TTC549 (cell line): Measurements from ENCODE around the gene PGBD1.
A peak's percentile ranks its signal among the peaks of the same experiment; 100 is the strongest.

ENCODE experiments used
- FAIRE-seq: peaks from 2 replicates; lab custom pipeline; 2012; peaks lifted over from hg19 to GRCh38; lab: Jason Lieb, UNC

The PGBD1 gene, protein sequence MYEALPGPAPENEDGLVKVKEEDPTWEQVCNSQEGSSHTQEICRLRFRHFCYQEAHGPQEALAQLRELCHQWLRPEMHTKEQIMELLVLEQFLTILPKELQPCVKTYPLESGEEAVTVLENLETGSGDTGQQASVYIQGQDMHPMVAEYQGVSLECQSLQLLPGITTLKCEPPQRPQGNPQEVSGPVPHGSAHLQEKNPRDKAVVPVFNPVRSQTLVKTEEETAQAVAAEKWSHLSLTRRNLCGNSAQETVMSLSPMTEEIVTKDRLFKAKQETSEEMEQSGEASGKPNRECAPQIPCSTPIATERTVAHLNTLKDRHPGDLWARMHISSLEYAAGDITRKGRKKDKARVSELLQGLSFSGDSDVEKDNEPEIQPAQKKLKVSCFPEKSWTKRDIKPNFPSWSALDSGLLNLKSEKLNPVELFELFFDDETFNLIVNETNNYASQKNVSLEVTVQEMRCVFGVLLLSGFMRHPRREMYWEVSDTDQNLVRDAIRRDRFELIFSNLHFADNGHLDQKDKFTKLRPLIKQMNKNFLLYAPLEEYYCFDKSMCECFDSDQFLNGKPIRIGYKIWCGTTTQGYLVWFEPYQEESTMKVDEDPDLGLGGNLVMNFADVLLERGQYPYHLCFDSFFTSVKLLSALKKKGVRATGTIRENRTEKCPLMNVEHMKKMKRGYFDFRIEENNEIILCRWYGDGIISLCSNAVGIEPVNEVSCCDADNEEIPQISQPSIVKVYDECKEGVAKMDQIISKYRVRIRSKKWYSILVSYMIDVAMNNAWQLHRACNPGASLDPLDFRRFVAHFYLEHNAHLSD

DNA sequence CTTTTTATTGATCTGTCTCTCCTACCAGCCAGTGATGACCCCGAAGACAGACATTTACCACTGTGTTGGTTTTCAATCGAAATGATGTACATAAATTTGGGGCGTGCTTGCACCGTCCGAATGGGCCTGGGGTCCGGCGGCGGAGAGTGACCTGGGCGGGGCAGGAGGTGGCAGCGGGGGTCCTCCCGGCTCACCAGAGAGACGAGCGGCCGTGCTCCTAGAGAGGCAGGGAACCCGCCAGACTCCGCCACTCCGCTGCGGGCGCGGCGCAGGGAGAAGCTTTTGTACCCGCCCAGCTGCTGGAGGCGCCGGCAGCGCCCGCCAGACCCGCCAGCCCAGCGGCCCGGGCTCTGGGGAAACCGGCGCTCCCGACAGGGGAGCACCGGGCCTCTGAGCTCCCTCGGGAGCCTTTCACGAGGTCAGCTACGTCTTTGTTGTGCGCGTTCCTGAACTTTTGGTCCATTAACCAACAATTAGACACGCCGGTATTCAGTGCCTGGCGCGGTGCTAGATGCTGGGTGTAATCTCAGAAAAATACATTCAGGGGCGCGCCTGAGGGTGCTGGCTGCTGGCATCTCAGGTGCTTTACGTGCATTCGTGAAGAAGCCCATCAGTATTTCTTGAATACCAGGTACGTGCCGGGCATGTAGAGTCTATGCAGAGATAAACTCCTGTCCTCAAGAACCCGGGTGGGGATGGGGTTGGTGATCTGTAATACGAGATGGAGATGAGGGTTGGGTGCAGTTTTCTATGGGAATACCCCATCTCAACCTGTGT is at the start of gene PGBD1:
PGBD1 (plus strand) TSS at position 285 of the 777 bp plus-strand sequence. CDS start 2,242 bp downstream, outside the sequence.
- FAIRE-seq: no peak

GRCh38 chr6:28232785-28233184 is 48.6 kb upstream of the PGBD1 start:
- FAIRE-seq: no peak

DNA sequence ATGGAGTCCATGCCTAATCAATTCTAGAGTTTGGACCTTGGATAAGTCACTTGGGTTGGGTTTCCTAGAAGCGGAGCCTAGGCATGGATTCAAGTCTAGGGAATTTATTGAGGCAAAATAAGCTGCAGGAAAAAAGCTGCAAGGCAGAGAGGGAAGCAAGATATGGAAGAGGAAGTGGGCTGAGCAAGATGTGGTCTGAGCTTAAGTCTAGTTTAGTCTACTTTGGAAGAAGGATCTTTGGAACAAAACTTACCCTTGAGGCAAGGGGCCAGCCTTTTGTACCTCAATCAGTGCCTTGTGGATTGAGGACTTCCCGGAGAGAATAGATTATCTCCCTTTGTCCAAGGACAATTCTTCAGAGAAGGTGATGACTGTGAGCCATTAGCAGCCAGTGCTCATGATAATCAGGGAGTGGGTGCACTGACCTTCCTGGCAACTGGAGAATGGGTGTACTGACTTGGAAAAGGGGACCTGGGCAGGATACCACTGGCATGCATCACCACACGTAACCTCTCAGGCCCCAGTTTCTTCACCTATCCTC is 45.4 kb upstream of the PGBD1 start:
- FAIRE-seq: no peak

DNA sequence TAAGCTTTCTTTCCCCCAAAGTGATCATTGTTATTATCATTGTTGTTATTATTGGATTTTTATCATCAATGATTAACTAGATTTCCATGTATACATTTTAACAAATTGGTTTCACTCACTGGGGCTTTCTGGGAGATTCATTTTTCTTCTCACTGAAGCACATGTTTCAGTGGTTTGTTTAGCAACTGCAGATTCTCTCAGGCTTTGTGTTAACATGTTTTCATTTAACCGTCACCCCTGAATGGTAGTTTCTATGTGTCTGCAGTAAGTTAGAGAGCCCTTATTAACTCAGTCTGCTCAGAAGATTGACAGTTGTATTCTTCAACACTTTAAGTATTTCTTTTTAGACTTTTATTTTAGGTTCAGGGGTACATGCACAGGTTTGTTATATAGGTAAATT is 41.7 kb upstream of the PGBD1 start:
- no peak for FAIRE-seq

GRCh38 chr6:28240471-28240870 is 40.9 kb upstream of the PGBD1 start:
- FAIRE-seq: no peak

DNA sequence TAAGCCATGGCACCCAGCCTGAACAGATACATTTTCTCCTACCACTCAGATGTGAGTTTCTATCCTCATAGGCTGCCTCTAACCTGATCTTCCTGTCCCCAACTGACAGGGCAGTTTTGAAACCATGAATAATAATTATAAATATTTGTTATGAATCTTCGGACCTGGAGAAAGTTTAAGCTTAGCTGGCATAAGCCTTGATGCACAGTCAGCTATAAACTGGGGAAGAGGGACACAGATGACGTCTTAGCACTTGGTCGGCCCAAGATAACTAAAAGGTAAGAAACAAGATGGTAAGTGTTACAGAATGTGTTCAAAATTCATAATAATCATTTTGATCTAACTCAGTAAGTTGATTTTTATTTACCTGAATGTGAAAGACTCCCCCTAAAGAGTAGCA is 37.4 kb upstream of the PGBD1 start:
- FAIRE-seq: no peak

DNA sequence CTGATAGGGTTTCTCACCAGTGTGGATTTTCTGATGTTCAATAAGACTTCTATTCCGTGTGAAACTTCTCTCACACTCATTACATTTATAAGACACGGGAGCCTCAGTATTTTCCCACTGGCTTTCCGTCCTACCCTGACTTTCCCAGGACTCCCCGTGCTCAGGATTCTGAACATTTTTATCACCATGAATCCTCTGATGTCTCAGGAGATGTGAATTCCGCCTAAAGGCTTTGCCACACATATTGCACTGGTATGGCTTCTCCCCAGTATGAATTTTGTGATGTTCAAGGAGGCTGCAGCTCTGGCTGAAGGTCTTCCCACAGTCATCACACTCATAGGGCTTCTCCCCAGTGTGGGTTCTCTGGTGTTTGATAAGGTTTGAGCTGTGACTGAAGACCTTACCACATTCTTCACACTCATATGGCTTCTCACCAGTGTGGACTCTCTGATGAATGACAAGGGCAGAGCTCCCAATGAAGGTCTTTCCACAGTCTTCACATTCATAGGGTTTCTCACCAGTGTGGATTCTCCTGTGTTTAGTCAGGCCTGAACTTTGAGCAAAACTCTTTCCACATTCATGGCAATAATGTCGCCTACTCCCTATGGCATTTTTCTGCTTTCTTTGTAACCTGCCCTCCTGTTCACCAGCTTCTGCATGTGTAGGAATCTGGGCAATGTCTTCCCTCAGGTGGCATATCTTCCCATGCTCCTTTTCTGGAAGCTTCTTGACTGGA is 36.0 kb upstream of the PGBD1 start:
- FAIRE-seq: no peak

- no peak for FAIRE-seq
These were observed 32.5 kb upstream of the PGBD1 start for GRCh38 chr6:28248916-28249315.

DNA sequence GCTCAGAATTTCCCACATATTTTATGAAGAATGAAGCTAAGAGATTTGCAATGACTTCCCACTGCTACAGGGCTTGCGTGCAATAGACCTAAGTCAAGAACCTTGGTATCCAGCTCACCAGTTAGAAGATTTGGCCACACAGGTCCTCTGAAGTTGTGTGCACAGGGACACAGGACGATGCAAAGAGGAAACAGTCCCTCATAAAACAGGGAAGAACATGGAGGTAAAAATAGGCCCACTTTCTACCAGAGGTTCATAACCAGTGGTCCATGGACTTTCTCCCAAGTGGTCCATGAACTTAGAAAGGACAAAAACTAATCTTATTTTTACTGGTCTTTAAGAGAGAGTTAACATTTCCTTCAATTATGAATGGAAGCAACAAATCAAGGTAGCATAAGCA is 30.6 kb upstream of the PGBD1 start:
- no peak for FAIRE-seq

DNA sequence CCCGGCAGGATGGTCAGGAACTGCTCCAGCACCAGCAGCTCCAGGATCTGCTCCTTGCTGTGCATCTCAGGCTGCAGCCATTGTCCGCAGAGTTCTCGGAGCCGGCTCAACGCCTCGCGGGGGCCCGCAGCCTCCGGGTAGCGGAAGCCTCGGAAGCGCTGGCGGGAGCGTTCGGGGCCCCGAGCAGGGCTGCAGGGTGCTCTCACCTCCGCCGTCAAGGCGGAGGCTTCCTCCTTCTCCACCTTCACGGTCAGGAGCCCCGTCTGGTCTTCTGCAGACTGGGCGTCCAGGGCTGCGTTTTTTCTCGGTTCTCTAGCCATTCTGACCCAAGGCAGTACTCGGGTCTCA is 29.7 kb upstream of the PGBD1 start:
- FAIRE-seq: no peak

DNA sequence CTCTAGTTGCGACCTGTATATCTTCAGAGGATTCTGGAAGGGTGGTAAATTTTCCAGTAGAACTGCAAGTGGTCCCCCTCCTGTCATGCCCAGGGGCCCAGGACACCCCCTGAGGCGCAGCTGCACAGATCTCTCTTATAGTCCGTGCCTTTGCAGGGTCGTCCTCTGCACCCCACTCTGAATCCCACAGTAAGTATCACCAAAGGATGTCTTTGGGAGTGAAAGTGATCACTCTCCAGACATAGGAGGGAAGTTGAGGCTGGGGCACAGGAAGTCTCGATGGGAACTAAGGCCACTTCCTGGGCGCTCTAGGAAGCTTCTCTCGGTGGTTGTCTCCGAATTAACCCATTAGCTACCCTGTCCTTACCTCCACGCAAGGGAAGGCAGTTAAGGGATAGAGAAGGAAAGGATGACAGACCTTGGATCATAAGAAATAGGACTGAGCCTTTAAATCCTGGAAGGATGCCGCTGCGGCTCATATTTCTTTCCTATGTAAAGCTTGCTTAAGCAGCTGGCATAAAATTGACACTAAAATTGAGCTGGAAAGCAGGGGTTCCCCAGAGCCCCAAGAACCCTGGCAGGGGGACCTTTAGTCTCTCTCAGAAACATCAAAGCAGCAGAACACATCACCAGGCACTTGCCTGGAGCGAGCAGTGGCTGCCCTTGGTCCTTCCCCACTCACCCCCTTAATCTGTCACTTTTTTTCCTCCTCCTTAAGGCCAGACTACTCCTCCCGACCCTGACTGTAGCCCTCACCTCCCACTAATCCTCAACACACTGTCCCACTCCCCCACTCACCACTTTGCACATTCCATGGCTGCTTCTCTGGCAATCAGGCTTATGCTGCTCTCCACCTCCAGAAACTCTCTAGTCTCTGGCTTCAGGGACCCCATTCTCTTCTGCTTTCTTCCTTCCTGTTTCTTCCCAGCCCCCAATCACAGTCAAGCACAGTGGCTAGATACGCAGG is 29.1 kb upstream of the PGBD1 start, which contains the start of gene ZKSCAN4:
ZKSCAN4 (minus strand) TSS at position 261 of the 967 bp plus-strand sequence. CDS start 289 bp downstream, outside the sequence.
- FAIRE-seq: peak; percentile 34

DNA sequence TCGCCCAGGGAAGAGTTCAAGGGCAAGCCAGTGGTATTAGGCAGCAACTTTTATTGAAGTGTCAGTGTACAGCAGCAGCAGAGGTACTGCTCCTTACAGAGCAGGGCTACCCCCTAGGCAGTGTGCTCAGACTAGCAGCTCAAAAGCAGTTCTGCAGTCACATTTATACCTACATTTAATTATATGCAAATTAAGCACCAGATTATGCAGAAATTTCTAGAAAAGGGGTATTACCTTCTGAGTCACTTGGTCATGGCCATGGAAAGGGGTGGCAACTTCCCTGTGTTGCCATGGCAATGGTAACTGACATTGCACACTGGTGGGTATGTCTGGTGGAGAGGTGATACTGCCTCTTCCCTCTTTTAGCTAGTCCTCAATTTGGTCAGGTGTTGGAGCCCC is 27.3 kb upstream of the PGBD1 start:
- FAIRE-seq: no peak

DNA sequence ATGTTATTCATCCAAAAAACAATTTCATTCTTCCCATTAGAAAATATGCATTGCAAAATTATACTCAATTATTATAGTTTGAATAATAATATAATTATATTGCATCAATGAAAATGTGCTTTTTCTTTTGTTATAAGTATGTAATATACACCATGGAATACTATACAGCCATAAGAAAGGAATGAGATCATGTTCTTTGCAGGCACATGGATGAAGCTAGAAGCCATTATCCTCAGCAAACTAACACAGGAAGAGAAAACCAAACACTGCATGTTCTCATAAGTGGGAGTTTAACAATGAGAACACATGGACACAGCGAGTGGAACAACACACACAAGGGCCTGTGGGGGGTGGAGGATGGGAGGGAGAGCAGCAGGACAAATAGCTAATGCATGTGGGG is 24.3 kb upstream of the PGBD1 start:
- no peak for FAIRE-seq

GRCh38 chr6:28258877-28259777 is 22.2 kb upstream of the PGBD1 start, which contains the start of gene NKAPL:
Gene NKAPL (plus strand): TSS chr6:28259297. CDS start chr6:28259372, 75 bp downstream.
- FAIRE-seq: no peak

GRCh38 chr6:28263922-28264321 is 17.4 kb upstream of the PGBD1 start:
- FAIRE-seq: no peak

DNA sequence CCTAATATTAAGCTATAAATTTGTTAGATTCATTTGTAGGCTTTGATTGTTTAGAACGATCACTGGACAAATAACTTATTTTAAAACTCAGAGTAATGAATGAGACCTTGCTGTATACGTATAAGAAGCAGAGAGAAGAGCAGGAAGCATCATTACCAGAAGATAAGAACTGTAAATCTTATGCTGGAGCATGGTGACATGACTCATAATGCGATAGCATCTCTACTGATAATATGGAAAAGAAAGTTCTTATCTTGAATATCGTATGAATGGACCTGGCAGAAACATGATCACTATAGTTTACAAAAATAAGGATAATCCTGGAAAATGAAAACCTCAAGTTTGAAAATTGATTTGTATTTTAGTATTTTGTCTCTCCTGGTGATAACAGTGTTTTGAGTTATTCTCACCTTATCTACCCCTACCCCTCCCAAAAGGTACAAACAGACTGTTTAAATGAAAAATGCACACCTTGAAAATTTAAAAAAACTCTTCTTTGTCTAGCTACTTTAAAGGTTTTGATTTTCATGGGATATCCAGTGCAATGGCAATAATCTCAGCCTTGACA is 16.5 kb upstream of the PGBD1 start:
- FAIRE-seq: no peak

GRCh38 chr6:28266563-28266961 is 14.8 kb upstream of the PGBD1 start:
- no peak for FAIRE-seq

DNA sequence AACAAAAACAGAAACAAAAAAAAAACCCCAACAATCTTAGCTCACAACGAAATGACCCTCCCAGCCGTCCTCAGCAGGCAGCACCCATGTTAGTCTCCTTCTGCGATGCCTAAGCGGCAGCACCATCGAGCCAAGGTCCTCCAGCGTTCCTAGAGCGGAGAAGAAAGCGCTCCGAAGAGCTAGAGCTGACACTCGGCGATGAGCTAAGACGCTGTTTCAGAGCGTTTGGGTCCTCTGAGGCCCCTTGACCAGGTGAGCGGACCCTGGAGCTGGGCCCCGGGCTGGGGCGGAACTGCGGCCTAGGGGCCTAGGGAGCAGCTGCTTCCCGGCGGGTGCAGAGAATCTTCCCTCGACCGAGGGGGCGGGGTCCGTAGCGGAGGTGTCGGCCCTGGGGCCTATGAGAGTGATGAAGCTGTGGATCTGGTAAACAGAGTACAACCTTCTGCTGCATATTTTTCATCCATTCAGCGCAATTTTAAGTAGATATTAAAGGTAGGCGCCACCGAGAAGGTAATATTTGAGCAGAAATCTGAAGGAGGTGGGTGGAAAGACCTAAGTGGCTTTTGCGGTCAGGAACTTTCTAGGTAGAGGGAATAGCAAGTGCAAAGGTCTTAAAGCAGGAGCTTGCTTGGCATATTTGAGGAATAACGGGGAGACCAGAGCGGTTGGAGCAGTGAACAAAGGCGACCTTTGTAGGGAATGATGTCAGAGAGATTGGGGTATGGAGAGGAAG is 14.2 kb upstream of the PGBD1 start, which contains the start of gene ZSCAN26:
ZSCAN26 (plus strand) TSS at position 182 of the 733 bp plus-strand sequence. CDS start 4,777 bp downstream, outside the sequence.
- FAIRE-seq: no peak
